Measurements from ENCODE around the gene ULBP1. TPM values are rescaled to one million over a fixed set of nuclear protein-coding genes. Genes with fewer than 3 reads are reported as not detected.

Gene ULBP1
- total RNA-seq, 1 donor from 2014 or later: 9.3 TPM

- H3K4me3 Mint-ChIP-seq (ENCODE audit: unreplicated experiment): no peak overlapping the region
- peak; percentile 54 for TF ChIP-seq CTCF (IDR thresholded peaks at IDR 0.05; ENCODE audit: partially characterized antibody, unreplicated experiment)
- H3K4me1 Mint-ChIP-seq (ENCODE audit: low read depth, unreplicated experiment): no peaks in the 10 kb centered on the region
- H3K27me3 Mint-ChIP-seq (ENCODE audit: unreplicated experiment): peaks cover 22% of the 10 kb centered on the region
- H3K27ac Mint-ChIP-seq (ENCODE audit: unreplicated experiment): no peak overlapping the region
- H3K9me3 Mint-ChIP-seq (ENCODE audit: unreplicated experiment): peaks cover 6% of the 10 kb centered on the region
- no peak for DNase-seq
- H3K36me3 Mint-ChIP-seq (ENCODE audit: unreplicated experiment): no peaks in the 10 kb centered on the region
These were observed 34.3 kb upstream of the ULBP1 start for GRCh38 chr6:149929422-149929821.

GRCh38 chr6:149931501-149931900, 32.2 kb upstream of the ULBP1 start:
- H3K4me1 Mint-ChIP-seq (ENCODE audit: low read depth, unreplicated experiment): no peaks in the 10 kb centered on the region
- no peaks in the 10 kb centered on the region for H3K36me3 Mint-ChIP-seq (ENCODE audit: unreplicated experiment)
- H3K27me3 Mint-ChIP-seq (ENCODE audit: unreplicated experiment): peaks cover 16% of the 10 kb centered on the region
- H3K4me3 Mint-ChIP-seq (ENCODE audit: unreplicated experiment): no peak overlapping the region
- no peak for TF ChIP-seq CTCF (IDR thresholded peaks at IDR 0.05; ENCODE audit: partially characterized antibody, unreplicated experiment)
- peaks cover 6% of the 10 kb centered on the region for H3K9me3 Mint-ChIP-seq (ENCODE audit: unreplicated experiment)
- H3K27ac Mint-ChIP-seq (ENCODE audit: unreplicated experiment): no peak overlapping the region
- no peak for DNase-seq

GRCh38 chr6:149933036-149933435, 30.7 kb upstream of the ULBP1 start:
- H3K4me3 Mint-ChIP-seq (ENCODE audit: unreplicated experiment): peak overlapping the region; percentile 41
- H3K4me1 Mint-ChIP-seq (ENCODE audit: low read depth, unreplicated experiment): no peaks in the 10 kb centered on the region
- no peak for TF ChIP-seq CTCF (IDR thresholded peaks at IDR 0.05; ENCODE audit: partially characterized antibody, unreplicated experiment)
- no peak for DNase-seq
- no peak overlapping the region for H3K27ac Mint-ChIP-seq (ENCODE audit: unreplicated experiment)
- peaks cover 25% of the 10 kb centered on the region for H3K27me3 Mint-ChIP-seq (ENCODE audit: unreplicated experiment)
- peaks cover 6% of the 10 kb centered on the region for H3K9me3 Mint-ChIP-seq (ENCODE audit: unreplicated experiment)
- H3K36me3 Mint-ChIP-seq (ENCODE audit: unreplicated experiment): no peaks in the 10 kb centered on the region

- TF ChIP-seq CTCF (IDR thresholded peaks at IDR 0.05; ENCODE audit: partially characterized antibody, unreplicated experiment): no peak
- H3K27me3 Mint-ChIP-seq (ENCODE audit: unreplicated experiment): peaks cover 25% of the 10 kb centered on the region
These were observed 30.3 kb upstream of the ULBP1 start for GRCh38 chr6:149933461-149933860.

GRCh38 chr6:149934249-149935156, 29.2 kb upstream of the ULBP1 start:
- H3K36me3 Mint-ChIP-seq (ENCODE audit: unreplicated experiment): no peaks in the 10 kb centered on the region
- H3K9me3 Mint-ChIP-seq (ENCODE audit: unreplicated experiment): peaks cover 2% of the 10 kb centered on the region
- H3K4me3 Mint-ChIP-seq (ENCODE audit: unreplicated experiment): no peak overlapping the region
- H3K4me1 Mint-ChIP-seq (ENCODE audit: low read depth, unreplicated experiment): peaks cover 3% of the 10 kb centered on the region
- peak; percentile 87 for TF ChIP-seq CTCF (IDR thresholded peaks at IDR 0.05; ENCODE audit: partially characterized antibody, unreplicated experiment)
- H3K27me3 Mint-ChIP-seq (ENCODE audit: unreplicated experiment): peaks cover 31% of the 10 kb centered on the region
- H3K27ac Mint-ChIP-seq (ENCODE audit: unreplicated experiment): no peak overlapping the region
- peak; percentile 63 for DNase-seq

More at GRCh38 chr6:149933461-149933860, 30.3 kb upstream of the ULBP1 start:
- DNase-seq: no peak
- H3K27ac Mint-ChIP-seq (ENCODE audit: unreplicated experiment): no peak overlapping the region
- H3K4me1 Mint-ChIP-seq (ENCODE audit: low read depth, unreplicated experiment): no peaks in the 10 kb centered on the region
- peak overlapping the region; percentile 41 for H3K4me3 Mint-ChIP-seq (ENCODE audit: unreplicated experiment)
- no peaks in the 10 kb centered on the region for H3K36me3 Mint-ChIP-seq (ENCODE audit: unreplicated experiment)
- H3K9me3 Mint-ChIP-seq (ENCODE audit: unreplicated experiment): peaks cover 6% of the 10 kb centered on the region
